Stimulated activated CD8-positive, alpha-beta memory T cell treated with anti-CD3 and anti-CD28 coated beads, Interleukin-15, amount 100 ng/mL, for 24 hours (primary cell): Measurements from ENCODE around the gene MEGF11.
"Not testable (repeated sequence)": the region's sequence is repeated elsewhere in the genome, so short reads cannot be mapped to it uniquely, and the experiment has no call there.

ENCODE experiments used
- DNase-seq: peaks from one replicate; pipeline ENCODE4 v3.0.0-alpha.2; 2020; ENCODE audit warnings: low read depth

Gene MEGF11

DNA sequence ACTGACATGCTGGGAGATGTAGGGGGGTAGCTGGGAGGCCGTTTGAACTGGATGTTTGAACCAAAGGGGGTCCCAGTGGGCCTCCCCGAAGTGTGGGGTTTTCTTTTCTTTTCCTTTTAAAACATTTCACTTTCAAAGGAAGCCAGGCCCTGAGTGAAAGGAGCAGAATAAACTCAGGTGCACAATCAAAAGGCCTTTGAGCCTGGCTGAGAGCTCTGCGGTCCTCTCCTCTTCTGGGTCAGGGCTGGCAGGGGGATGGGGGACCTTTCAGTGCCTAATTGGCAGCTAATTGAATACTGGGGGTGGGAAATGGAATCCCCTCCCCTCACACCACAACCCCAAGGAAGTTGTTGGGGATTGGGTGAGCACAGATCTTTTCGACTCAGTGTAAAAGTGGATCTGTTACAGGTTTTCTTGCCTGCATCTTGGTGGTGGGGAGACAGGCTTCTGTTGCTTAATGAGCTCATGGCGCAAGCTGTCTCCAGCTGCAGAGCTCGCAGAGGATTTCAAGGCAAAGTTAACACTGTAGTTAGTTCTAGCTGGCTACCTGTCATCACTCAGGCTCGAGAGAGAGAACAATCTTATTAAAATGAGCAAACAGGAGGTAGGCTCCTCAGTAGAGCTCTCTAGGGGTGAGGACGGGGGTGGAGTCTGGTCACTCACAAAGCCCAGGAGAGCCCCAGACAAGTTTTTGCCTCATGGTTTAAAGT, 251.7 kb downstream of the MEGF11 start:
- no peak for DNase-seq

DNA sequence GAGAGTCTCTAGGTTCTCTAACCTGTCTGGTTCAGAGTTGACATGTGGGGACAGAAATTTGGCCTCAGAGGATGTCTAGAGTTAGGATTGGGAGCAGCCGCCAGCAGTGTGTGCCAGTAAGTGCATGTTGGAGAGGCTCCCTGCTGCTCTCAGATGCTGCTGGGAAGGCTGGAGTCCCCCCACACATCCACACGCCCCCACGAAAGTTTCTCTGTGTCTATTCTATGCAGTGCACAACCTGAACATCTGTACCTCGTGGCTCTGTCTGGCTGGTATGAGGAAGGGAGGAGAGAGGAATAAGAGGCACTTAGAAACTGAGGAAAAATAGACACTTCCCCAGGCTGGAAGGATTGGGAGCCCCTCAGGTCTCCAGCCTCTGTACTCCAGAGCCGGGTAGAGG, 252.5 kb downstream of the MEGF11 start:
- no peak for DNase-seq

DNA sequence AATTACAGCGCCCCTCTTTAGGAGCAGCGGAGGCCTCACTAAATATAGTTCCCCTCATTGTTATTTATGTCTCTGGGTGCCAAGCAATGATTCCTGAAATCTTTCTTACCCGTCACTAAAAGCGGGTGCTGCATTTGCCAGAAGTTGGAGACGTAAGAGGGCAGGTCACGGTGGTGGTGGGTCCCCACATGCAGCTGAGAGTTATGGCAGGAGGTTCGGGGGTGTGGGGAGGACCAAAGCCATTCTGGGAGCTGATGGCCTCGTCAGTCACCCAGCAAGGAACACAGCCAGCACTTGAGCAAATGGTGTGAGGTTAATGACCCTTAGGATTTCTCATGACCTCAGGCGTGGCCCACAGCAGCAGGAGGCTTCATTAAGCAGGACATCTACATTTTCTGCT, 255.1 kb downstream of the MEGF11 start:
- no peak for DNase-seq

DNA sequence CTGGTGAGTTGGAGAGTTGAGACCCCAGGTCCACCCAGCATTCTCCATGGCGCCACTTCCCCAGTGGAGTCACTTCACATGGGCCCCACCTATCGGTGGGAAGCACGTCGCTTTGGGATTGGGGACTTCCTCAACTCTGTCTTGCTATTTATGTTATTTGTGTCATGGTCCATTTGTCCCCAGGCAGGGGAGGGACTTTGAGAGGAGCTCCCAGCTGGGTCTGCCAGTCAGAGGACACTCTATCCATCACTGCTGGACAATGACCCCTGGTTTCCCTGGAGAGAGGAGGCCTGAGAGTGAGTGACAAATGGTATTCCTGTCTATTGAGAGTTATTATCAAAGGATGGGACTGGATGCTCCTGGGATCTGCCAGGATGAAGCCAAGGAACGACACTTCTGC, 256.6 kb downstream of the MEGF11 start:
- no peak for DNase-seq

DNA sequence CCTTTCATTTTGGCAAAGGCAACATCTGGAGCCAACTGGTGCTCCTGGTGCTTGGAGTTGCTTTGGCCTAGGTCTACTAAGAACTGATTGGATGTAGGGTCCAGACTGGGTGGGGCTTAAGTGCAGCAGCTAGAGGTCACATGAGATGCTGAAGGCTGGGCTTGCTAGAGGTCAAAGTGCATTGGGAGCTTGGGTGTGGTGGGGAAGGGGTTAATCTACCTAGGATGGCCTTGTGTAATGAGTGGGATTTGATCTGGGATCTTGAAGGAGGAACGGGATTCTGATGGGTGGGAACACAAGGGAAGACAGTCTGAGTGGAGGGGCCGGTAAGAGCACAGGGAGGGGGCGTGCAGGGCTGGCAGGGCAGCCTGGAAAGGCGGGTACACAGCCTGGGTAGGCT, 258.7 kb downstream of the MEGF11 start:
- no peak for DNase-seq

DNA sequence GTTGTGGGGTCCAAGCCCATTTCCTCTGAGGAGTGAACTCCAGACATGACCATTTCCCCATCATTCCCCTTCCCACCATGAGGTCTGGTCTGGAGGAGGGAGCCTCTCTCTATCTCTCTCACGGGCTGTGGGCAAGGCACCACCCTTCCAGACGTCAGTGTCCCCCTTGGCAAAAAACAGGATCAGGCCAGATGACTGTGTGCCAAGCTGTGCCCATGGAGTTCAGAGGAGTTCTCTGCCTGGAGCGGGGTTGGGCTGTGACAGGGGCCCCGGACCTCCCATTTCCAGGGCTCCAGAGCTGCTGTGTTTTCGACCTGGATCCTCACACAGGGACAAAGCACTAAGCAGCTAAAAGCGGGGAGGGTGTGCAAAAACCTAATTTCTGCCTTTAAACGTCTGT, 259.8 kb downstream of the MEGF11 start:
- DNase-seq, result no peak

DNA sequence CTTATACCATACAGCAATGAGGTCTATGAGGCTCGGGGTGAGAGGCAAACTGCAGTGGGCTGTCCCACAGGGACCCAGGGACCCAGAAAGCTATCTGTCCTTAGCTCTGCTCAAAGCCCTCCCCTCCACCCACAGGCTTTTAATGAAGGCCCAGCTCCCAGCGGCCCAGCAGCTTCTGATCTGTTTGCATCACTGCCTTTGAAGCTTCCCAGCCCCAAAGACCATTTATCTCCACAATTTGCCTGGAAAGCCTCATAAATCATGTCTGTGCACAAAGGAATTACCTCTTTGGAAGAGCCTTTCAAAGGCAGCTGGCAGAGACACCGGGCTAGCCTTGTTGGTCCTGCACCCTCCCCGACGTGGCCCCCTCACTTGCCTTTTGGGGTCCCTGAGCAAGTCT, 260.3 kb downstream of the MEGF11 start:
- no peak for DNase-seq

DNA sequence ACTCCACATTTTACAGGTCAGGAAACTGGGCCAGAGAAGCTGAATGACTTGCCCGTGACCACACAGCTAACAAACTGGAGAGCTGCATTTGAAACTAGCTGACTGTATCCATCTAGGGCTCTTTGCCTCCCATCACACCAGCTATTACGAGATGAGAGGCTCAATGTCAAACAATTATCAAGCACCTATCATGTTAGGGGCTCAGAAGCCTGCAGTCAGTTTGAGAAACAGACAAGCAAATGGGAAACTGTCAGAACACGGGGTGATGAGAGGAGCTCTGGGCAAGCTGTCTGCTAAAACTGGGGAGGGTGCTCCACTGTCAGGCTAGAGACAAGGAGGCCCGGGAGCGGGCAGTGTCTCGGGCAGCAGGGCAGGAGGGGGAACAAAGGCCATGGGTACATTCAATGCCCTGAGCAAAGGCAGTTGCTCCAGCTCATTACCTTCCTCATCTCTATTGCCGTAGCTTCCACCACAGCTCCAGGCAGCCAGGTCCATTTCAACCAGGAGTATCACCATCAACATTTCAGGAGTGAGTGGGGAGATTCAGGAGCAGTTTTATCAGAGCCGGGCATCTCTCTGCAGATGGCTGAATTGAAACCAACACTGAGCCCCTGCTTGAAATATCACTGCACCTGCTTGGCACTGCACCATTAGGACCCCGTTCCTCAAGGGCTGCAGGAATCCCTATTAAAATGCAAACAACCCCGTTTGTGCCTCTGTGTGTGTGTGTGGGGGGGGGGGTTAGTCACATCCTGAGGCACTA, 261.6 kb downstream of the MEGF11 start:
- no peak for DNase-seq

DNA sequence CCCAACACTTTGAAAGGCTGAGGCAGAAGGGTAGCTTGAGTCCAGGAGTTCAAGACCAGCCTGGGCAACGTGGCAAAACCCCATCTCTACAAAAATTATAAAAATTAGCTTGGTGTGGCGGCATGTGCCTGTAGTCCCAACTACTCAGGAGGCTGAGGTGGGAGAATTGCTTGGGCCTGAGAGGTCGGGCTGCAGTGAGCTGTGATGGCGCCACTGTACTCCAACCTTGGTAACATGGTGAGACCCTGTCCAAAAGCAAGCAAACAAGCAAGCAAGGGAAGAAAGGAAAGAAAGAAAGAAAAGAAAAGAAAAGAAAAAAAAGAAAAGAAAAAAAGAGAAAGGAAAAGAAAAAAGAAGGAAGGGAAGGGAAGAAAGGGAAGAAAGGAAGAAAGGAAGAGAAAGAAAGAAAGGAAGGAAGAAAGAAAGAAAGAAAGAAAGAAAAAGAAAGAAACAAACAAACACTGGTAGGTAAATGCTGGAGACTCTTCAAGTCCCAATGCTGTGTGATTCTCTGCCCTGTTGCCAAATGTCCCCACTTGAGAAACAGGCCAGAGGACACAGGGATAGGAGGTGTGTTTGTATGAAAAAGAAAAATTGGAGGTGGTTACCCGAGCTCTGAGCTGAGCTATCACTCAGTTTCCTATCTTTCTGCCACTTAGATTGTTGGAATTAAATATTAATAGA, 263.1 kb downstream of the MEGF11 start:
- no peak for DNase-seq

DNA sequence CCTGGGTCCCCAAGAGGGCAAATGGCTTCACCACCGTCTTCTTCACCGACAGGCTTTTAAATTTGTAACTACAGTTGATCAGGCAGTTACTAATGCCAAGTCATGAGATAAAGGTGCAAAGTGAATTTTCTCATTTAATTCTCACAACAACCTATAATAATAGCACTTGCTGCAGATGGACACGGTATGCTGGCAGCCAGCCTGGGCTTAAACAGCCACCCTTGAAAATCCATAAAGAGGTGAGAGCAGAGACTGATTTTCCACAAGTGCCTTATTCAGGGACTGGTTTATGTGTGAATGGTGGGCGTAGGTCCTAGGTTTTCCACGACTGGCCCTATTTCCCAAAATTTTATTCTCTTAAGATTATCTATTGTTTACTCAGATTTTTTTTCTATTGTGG, 266.4 kb downstream of the MEGF11 start:
- DNase-seq, result no peak

DNA sequence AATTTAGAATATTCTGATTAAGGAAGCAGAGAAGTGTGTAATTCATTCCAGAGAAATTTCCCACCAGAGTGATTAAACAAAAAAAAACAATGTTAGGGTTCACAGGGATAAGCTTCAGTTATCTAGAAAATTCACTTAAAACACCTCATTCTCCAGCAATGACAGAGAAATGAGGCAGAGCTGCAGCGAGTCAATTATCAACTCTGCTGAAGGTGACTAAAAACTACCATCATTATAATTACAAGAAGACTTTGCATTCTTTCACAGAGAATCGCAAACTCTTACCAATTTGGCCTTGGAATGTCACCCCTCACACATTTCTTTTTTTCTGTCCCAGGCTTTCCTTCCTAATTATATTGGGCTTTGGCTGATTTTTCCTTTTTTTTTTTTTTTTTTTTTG, 267.1 kb downstream of the MEGF11 start:
- no peak for DNase-seq

DNA sequence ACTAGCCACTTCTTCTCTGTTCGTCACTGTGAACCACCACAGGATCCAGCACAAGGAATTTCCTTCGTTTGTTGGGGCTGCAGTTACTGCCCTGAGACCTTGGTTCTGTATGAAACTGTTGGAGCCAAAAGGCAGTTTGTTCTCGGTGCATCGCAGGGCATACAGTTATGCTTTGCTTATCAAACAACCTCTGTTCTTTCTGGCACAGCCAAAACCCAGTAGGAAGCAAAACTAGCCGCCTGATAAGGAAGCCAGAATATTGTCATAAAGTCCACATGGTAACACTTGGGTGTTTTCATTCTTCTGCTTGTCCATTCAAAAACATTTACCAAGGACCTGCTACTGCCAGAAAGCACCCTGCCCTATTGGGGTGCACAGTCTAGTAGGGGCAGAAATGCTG, 268.2 kb downstream of the MEGF11 start:
- DNase-seq, result no peak

DNA sequence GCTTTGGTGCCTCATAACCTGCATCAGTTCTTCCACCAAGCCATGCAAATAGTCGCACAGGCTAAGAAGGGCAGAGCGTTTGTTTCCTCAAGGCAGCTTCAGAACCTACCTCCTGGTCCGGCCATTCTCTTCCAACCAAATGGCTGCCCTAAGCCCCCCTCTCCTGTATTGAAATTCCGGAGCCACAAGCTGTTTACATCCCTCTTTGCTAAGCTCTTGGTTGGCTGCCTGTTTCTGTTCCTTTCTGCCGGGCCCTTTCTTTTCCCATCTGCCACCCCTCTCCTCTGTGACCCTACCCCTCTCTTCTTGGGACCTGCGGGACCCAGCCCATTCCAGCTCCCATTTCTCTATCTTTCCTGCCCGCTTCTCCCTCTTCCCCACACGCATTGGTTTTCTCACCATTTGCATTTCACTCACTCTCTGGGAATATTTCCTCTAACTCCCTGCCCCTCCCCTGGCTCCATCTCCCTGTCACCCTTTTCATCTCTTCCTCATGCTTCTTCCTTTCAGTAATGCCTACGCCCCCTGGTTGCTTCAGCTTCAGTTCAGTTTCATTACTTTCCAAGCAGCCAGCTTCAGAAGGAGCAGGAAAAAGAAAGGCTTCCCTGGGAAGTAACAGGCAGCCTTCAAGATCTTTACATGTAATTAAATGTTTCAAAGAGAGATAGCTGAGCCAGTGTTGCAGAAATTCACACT, 270.8 kb downstream of the MEGF11 start:
- no peak for DNase-seq

DNA sequence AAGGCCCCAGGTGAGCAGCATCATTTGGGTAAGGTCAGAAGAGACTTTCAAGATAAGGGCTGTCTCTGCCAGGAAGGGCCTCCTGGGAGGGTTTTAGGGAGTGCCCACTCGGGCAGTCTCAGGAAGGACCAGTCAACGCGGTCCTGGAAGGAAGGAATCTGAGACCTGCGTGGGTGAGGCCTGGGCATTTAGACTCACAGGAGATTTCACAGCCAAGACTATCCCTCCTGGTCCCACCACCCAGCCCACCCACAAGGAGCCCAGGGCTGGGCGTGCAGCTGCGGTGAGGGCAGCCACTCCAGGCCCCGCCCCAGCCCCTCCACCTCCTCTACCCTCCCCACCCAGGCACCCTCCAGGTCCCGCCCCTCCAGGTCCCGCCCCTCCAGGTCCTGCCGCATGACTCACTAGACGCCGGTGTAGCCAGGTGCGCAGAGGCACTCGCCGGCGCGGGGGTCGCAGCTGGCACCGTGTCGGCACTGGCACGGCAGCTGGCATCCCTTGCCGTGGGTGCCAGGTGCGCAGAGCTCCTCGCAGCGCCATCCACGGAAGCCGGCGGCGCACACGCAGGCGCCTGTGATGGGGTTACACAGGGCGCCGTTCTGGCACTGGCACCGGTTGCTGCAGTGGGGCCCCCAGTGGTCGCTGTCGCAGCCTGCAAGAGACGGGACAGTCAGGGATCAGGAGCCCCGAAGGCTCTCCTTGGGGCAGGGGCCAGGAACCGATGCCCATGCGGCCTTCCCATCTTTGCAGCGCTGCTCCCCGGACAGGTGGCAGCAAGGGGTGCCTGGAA, 271.5 kb downstream of the MEGF11 start:
- peak; percentile 10 for DNase-seq

DNA sequence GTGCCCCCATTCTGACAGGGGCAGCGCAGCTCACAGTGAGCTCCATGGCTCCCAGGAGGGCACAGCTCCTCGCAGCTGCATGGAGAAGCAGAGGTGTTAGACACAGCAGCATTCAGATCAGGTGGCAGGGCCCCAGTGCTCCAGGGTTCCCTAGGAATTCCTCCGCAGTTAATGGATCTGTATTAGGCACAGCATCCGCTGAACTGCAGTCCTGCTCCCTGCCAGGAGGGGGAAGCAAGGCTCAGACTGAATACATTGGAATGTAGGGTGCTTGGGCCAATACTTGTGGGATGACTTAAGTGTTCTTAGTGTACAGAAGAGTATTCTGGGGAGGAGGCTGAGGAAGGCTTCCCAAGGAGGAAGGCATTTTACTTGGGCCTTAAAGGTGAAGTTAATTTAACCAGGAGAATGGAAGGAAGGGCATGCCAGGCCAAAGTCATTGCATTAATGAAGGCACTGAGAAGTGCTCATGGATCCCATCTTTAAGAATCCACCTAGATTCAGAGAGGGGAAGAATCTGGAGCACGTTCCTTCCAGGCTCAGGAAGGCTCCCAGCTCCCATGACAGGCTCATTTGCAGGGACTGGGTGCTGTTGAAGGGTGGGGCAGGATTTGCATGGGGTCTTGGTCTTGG, 272.6 kb downstream of the MEGF11 start:
- no peak for DNase-seq

DNA sequence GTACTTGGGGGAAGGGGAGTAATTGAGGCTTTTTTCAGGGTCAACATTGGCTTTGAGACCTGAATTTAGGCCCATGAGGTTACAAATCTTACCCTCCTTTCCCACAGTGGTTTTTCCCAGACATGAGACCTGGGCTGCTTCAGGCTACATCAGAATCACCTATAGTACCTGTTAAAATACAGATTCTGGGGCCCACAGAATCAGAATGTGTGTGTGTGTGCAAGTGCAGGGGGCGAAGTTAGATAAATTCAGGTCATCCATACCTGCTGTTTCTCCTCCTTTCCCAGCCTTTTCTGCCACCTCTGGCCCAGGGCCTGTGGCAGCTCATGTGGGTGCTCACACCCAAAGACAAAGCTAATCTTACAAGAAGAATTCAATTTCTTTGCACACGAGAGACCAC, 273.7 kb downstream of the MEGF11 start:
- no peak for DNase-seq

DNA sequence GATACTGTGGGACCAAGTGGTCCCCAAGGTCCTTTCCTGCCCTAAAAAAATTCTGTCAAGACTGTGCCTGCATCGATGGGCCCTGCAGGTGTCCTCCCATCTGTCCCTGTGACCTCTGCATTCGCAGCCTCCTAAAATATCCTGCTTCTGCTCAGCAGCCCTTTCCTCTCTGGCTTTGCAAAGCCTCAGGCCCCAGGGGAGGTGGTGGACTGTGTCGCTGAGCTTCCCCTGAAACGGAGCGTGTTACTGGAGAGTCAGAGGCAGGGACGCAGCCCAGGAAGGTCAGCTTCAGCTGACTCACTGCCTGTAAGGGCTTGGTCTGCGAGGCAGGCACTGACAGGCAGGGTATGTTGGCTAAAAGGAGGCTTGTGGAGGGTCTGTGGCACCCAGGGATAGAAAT, 274.2 kb downstream of the MEGF11 start:
- DNase-seq, result no peak

DNA sequence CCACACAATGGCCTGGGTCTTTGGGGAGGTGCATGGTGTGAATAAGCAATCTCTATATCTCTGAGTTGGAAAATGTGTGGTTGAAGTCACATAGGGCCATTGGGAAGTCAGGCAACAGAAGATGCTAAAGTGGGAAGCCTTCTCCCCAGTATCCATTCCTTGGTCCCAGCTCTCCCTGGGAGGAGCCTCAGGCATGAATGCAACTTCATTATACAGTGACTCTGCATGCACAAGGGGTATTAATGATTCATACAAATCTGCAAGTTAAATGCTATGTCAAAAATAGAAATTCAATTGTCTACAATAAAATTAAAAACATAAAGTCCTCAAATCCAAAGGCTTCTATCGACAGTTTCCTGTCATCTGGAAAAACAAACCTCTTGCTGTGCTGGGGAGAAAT, 275.4 kb downstream of the MEGF11 start:
- no peak for DNase-seq

DNA sequence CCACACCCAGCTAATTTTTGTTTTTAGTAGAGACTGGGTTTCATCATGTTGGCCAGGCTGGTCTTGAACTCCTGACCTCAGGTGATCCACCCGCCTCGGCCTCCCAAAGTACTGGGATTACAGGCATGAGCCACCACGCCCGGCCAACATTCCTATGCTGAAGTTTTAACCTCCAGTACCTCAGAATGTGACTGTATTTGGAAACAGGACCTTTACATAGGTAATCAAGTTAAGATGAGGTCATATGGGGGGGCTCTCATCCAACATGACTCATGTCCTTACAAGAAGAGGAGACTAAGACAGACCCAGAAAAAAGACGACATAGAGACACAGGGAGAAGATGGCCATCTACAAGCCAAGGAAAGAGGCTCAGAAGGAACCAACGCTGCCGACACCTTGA, 277.4 kb downstream of the MEGF11 start:
- not testable (repeated sequence) for DNase-seq

DNA sequence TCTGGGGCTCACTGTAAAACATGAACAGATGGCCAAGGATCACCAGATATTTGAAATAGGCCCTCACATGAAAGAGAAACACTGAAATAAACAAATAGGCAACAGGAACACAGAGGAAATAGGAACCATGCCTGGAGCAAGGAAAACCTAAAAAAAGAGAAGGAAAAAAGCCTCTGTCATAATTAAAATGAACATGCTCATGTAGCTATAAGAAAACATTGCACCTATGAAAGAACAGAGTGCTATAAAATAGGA, 281.9 kb downstream of the MEGF11 start:
- no peak for DNase-seq

DNA sequence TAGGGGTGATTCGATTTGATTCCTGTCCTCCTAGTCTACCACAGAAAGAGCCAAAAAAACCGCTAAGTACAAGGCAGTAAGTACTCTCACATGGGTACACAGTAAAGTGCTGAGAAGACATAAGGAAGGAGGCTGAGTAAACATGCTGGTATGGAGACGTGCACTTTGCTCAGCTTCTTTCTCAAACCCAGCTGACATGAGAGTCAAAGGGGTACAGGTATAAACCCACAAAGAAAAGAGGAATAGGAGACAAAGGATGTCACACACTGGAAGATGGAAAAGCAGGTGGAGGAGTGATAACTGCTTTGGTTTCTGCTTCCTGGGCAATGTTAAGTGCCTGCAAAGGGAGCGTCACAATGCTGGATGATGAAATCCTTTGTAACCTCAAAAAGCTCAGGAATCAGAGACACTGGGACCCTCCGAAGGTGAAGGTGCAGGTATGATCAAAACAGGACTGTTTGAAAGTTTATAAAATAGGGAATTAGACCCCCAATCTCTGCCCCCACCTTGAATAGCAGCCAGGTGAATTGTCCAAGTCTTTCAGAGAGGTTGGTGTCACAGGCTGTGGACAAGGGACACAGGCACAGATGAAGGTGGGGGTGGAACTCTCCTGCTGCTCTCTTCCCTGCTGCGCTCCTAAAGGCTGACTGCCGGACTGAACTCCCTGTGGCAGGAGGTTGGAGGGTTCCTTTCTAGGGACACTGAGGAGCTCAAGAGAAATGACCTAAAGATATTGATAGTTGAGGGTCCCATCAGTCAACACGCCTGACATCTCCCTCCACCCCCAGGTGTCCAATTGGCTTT, 282.4 kb downstream of the MEGF11 start:
- DNase-seq, result no peak
